ENCODE data around the gene GPRC6A.
"Not testable (repeated sequence)": the region's sequence is repeated elsewhere in the genome, so short reads cannot be mapped to it uniquely, and the experiment has no call there.

The GPRC6A gene

DNA sequence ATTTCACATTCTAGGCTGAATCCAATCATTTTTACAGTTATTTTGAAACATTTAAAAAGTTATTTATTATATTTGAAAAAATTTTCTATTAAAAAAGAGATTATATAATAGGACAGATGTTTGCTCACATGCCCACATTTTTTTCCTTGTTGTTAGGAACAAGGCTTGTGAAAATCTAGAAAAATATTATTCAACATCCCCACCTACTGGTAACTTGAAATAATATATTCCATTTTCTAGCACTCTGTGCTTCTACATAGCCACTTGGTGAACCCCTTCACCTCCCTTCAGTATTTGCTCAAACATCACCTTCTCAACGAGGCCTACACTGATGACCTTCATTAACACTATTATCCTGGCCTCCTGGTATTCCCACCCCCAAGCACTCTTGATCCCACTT, 18.3 kb upstream of the GPRC6A start:
- Histone ChIP-seq H2AFZ (ENCODE audit: low read depth) (no peak overlapping the region), H3K4me1 (ENCODE audit: low read depth, poor library complexity, severe bottlenecking) (no peaks in the 10 kb centered on the region), H3K4me2 (no peak overlapping the region), H3K27me3 (ENCODE audit: insufficient read depth, low read depth) (no peaks in the 10 kb centered on the region), H3K79me2 (ENCODE audit: insufficient read depth, low read depth) (no peaks in the 10 kb centered on the region), H3K36me3 (ENCODE audit: insufficient read depth) (no peaks in the 10 kb centered on the region), H3K4me3 (IDR thresholded peaks at IDR 0.05; ENCODE audit: insufficient read depth, low read depth, low read length) (no peak overlapping the region), H3K9ac (no peak overlapping the region), H3K27ac (no peak overlapping the region), H4K20me1 (ENCODE audit: insufficient read depth) (no peaks in the 10 kb centered on the region)
- TF ChIP-seq, protein P1, sequence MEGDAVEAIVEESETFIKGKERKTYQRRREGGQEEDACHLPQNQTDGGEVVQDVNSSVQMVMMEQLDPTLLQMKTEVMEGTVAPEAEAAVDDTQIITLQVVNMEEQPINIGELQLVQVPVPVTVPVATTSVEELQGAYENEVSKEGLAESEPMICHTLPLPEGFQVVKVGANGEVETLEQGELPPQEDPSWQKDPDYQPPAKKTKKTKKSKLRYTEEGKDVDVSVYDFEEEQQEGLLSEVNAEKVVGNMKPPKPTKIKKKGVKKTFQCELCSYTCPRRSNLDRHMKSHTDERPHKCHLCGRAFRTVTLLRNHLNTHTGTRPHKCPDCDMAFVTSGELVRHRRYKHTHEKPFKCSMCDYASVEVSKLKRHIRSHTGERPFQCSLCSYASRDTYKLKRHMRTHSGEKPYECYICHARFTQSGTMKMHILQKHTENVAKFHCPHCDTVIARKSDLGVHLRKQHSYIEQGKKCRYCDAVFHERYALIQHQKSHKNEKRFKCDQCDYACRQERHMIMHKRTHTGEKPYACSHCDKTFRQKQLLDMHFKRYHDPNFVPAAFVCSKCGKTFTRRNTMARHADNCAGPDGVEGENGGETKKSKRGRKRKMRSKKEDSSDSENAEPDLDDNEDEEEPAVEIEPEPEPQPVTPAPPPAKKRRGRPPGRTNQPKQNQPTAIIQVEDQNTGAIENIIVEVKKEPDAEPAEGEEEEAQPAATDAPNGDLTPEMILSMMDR (conservative IDR thresholded peaks at IDR 0.05; ENCODE audit: low read depth, low read length): no peak; the same call in 1 of the 2 replicates

DNA sequence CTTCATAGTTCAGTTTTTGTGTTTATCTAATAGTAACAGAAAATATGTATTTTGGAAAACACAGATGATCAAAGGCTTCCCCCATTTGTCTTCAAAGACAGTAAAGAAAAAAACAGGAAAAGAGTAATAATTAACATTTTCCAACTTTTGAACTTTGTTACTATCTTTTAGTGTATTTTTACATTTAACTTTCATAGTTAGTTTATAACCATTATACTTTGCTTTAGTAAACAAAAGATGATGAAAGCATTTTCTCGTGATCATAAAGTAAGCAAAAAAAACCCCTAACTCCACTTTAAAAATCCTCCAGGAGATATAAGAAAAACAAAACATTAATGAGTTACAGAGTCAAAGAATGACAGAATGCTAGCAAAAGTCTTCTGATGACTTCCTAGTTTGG, 13.6 kb upstream of the GPRC6A start:
- Histone ChIP-seq H3K36me3 (ENCODE audit: insufficient read depth) (no peaks in the 10 kb centered on the region), H2AFZ (ENCODE audit: low read depth) (no peak overlapping the region), H3K4me2 (no peak overlapping the region), H3K9ac (no peak overlapping the region), H3K27ac (no peak overlapping the region), H3K4me3 (IDR thresholded peaks at IDR 0.05; ENCODE audit: insufficient read depth, low read depth, low read length) (no peak overlapping the region), H3K27me3 (ENCODE audit: insufficient read depth, low read depth) (no peaks in the 10 kb centered on the region), H3K79me2 (ENCODE audit: insufficient read depth, low read depth) (no peaks in the 10 kb centered on the region), H3K4me1 (ENCODE audit: low read depth, poor library complexity, severe bottlenecking) (no peaks in the 10 kb centered on the region), H4K20me1 (ENCODE audit: insufficient read depth) (no peaks in the 10 kb centered on the region)
- TF ChIP-seq, protein P1 (conservative IDR thresholded peaks at IDR 0.05; ENCODE audit: low read depth, low read length): no peak

DNA sequence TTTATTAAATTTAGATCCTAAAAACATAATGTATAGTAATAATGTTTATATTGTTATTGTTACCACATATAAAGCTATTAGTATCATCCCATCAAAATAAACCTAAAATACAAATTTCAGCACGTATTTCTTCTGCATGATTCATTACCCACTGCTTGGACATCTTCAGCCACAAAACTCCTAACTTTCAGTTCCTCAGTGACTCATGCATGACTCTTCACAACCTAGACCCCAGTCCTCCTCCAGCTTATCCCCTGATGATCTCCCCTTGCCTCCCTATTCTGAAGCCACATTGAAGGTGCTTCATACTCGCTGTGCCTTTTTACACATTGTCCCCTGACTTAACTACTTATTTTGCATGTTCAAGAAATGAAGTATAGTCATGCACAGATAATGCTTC, 11.2 kb upstream of the GPRC6A start:
- H3K27ac ChIP-seq: no peak overlapping the region
- H3K4me1 ChIP-seq (ENCODE audit: low read depth, poor library complexity, severe bottlenecking): no peaks in the 10 kb centered on the region
- no peak overlapping the region for H3K9ac ChIP-seq
- H3K27me3 ChIP-seq (ENCODE audit: insufficient read depth, low read depth): no peaks in the 10 kb centered on the region
- TF ChIP-seq, protein P1 (conservative IDR thresholded peaks at IDR 0.05; ENCODE audit: low read depth, low read length): no peak
- no peaks in the 10 kb centered on the region for H4K20me1 ChIP-seq (ENCODE audit: insufficient read depth)
- H3K36me3 ChIP-seq (ENCODE audit: insufficient read depth): no peaks in the 10 kb centered on the region
- no peak overlapping the region for H3K4me2 ChIP-seq
- no peak overlapping the region for H3K4me3 ChIP-seq (IDR thresholded peaks at IDR 0.05; ENCODE audit: insufficient read depth, low read depth, low read length)
- no peak overlapping the region for H2AFZ ChIP-seq (ENCODE audit: low read depth)
- no peaks in the 10 kb centered on the region for H3K79me2 ChIP-seq (ENCODE audit: insufficient read depth, low read depth)

DNA sequence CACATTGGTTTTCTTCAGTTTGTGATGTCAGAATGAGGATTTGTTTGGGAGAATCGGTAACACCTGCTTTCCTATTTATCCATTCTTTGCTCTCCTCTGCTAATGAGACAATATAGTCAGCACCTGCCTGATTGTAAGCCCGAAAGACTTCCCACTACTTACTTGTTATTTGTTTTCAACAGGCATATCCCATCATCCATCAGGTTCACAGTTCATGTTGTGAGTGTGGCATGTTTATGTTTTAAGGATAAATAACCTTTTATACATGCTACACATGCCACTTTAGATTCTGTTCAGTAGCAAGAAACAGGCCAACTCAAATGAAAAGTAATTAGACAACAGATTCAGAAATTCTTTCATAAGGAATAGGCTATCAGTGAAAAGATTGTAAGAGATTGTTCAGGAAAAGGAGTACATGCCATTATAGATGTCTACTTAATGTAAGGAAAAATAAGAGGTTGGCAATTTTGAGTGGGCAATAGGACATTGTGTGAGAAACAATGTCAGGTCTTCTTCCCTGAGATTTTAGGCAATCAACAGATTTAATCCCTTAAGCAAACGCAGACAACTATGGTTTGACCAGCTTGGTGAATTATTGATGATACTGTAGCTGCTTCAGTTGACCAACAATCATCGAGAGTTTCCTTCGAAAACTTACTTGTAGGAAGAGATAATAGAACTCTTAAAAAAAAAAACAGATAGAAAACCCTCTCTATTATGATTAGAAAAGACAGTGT, 7.9 kb upstream of the GPRC6A start:
- Histone ChIP-seq H3K36me3 (ENCODE audit: insufficient read depth) (no peaks in the 10 kb centered on the region), H4K20me1 (ENCODE audit: insufficient read depth) (no peaks in the 10 kb centered on the region), H3K4me3 (IDR thresholded peaks at IDR 0.05; ENCODE audit: insufficient read depth, low read depth, low read length) (no peak overlapping the region), H3K79me2 (ENCODE audit: insufficient read depth, low read depth) (no peaks in the 10 kb centered on the region), H3K9ac (no peak overlapping the region), H3K4me2 (no peak overlapping the region), H3K27me3 (ENCODE audit: insufficient read depth, low read depth) (no peaks in the 10 kb centered on the region), H3K27ac (no peak overlapping the region), H3K4me1 (ENCODE audit: low read depth, poor library complexity, severe bottlenecking) (no peaks in the 10 kb centered on the region), H2AFZ (ENCODE audit: low read depth) (no peak overlapping the region)
- TF ChIP-seq, protein P1 (conservative IDR thresholded peaks at IDR 0.05; ENCODE audit: low read depth, low read length): no peak

DNA sequence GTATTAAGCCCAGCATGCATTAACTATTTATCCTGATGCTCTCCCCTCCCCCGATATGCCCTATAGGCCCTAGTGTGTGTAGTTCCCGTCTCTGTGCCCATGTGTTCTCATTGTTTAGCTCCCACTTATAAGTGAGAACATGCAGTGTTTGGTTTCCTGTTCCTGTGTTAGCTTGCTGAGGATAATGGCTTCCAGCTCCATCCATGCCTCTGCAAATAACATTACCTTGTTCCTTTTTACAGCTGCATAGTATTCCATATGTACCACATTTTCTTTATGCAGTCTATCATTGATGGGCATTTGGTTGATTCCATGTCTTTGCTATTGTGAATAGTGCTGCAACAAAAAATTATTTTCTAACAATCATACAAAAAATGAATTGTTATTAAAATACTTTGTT, 5.6 kb upstream of the GPRC6A start:
- H3K4me1 ChIP-seq (ENCODE audit: low read depth, poor library complexity, severe bottlenecking); H3K4me2 ChIP-seq; H3K27me3 ChIP-seq (ENCODE audit: insufficient read depth, low read depth); H3K27ac ChIP-seq; H3K79me2 ChIP-seq (ENCODE audit: insufficient read depth, low read depth); H3K36me3 ChIP-seq (ENCODE audit: insufficient read depth); H3K4me3 ChIP-seq (IDR thresholded peaks at IDR 0.05; ENCODE audit: insufficient read depth, low read depth, low read length); H4K20me1 ChIP-seq (ENCODE audit: insufficient read depth); H2AFZ ChIP-seq (ENCODE audit: low read depth); H3K9ac ChIP-seq: not testable (repeated sequence)

Measured in KMS-11 (cell line).